Right hindlimb (tissue), 1 donor: Measurements from ENCODE around the gene SEC24B.
"Not testable (repeated sequence)": the region's sequence is repeated elsewhere in the genome, so short reads cannot be mapped to it uniquely, and the experiment has no call there.

Experiments used
- DNase-seq: peaks from one replicate; pipeline ENCODE4 v3.0.0-alpha.2; 2018

SEC24B gene

GRCh38 chr4:109434007-109434971 lies 674 bp downstream of the SEC24B start:
- DNase-seq: peak; percentile 53

DNA sequence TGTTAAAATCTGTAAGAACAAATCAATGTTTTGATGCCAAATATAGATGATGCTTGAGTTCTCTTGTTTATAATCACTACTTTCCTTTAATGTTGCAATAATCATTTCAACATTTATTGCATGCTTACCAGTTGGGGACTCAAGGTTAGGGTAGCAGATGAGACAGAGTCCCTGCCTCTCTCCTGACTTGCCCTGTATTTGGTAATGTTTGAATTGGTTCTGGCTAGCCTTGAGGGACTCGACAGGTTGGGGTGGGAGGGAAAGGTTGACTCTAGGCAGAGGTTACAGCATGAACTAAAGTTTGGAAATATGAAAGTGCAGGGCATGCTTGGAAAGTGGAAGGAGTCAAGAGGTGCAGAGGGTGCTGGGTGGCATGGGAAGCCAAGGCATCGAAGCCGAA lies 2.0 kb downstream of the SEC24B start:
- no peak for DNase-seq

DNA sequence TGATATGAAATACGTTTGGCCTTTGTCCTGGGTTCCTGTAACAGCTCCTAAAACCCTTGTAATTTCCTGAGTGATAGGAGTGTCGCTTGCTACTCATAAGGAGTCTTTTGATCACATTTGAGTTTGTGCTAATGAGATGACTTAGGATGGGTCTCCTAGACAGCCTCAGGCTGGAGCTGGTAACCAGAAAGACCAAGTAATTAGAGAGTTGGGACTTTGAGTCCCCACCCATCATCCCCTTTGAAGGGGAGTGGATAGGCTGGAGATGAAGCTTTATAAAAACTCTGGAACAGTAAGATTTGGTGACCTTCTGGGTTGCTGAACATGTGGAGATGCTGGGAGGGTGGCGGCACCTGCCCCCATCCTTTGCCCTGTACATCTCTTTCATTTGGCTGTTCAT lies 2.9 kb downstream of the SEC24B start:
- no peak for DNase-seq

DNA sequence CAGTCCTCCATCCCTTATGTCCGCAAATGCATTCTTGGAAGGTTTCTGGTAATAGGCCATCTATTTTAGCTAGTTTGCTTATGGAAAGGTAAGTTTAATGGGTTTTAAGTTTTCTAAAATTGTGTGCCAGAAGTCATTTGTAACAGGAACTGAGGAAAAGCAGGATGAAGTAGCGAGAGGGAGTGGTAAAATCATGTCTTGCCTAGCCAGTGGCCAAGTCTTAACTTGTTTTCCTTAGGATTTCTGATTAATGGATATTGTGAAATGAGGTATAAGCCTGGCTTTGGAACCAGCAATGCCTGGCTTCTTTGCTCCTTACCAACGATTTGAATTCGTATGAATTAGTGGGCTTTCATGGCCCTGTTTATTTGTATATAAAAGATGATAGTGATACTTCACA lies 7.3 kb downstream of the SEC24B start:
- DNase-seq: no peak

DNA sequence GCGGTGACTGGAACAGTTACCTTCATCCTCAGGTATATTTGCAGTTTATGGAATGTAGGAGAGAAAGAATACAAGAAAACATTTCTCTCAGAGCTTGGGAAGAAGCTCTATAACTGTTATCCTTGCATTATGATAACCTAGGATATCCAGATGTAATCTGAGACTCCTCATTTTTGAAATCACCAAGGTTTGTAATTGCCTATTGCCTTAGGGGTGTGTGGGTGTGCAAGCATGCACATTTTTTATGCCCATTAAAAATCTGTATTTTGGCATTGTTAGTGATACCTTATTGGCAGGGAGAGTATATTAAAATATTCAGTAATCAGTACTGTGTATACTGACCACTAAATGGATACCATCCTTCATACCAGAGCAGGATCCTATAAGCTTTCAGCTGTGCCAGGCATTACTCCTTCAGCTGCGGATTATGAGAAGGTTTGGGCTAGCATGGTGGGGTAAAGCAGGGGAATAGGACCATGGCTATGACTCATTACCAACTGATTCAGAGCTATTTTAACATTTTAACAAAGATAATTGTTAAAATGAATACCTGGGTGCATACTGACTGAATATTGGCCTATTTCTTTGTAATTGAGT lies 8.3 kb downstream of the SEC24B start:
- DNase-seq: no peak

GRCh38 chr4:109444182-109444844 lies 10.7 kb downstream of the SEC24B start:
- DNase-seq: no peak

DNA sequence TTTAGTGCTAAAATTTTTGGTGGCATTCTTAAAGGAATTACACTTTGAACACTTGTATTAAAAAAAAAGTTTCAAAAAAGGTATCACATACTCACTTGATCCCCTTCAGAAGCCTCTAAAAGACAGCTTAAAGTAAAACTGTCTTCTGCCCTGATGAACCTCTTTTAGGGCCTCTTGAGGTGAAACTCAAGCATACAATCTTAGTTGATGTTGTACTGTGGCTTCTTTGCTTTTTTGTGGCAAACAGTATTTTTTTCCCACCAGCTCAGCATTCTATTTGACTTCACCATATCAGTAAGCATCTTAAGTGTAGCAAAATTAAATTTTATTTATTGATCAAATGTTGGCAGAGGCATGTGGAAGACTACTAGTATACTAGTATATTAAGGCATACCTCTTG lies 13.7 kb downstream of the SEC24B start:
- no peak for DNase-seq

DNA sequence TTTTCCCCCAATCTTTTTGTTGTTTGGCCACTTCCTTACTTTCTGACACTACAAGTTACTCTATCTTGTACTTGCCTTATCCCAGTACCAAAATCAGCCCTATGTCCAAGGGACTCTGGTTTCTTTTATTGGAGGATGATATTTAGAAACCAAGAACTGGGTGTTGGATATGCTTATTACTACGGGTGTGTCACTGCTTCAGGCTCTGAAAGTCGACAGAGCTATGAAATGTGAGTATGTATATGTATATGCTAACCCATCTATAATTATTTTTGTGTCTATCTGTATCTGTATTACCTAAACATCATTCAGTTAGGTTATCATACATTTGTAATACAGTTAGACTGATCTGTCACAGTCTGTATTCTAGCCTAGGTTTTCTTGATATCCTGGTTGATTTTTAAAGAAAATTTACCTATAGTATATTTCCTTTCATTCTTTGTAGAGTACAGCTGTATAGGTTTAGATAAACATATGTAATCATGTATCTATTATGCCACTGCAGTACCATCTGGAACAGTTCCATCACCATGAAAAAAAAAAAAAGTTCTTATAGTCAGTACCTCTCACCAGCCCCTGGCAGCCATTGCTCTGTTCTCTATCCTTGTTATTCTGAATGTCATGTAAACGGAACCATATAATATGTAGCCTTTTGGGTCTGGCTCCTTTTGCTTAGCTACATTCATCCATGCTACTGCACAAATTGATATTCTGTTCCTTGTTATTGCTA lies 18.1 kb downstream of the SEC24B start:
- DNase-seq: no peak

GRCh38 chr4:109453110-109453509 lies 19.5 kb downstream of the SEC24B start:
- not testable (repeated sequence) for DNase-seq

DNA sequence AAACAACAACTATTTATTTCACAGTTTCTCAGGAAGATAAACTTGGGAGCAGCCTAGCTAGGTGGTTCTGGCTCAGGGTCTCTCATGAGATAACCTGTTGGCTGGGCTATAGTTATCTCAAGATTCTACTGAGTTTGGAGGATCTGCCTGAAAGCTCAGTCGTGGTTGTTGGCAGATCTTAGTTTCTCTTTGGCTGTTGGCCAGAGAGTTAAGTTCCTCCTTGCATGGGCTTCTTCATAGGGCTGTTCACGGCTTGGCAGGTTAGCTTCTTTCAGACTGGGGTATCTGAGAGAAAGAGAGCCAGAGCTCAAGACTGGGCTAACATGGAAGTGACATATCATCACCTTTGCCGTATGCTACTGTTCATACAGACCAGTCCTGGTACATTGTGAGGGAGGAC lies 28.7 kb downstream of the SEC24B start:
- DNase-seq: no peak

- no peak for DNase-seq
Observed at GRCh38 chr4:109462802-109463201, 29.2 kb downstream of the SEC24B start.

- DNase-seq: no peak
Observed at GRCh38 chr4:109465069-109465468, 31.5 kb downstream of the SEC24B start.

GRCh38 chr4:109469915-109470314 lies 36.3 kb downstream of the SEC24B start:
- DNase-seq: no peak

GRCh38 chr4:109472343-109472761 lies 38.7 kb downstream of the SEC24B start:
- DNase-seq: no peak

DNA sequence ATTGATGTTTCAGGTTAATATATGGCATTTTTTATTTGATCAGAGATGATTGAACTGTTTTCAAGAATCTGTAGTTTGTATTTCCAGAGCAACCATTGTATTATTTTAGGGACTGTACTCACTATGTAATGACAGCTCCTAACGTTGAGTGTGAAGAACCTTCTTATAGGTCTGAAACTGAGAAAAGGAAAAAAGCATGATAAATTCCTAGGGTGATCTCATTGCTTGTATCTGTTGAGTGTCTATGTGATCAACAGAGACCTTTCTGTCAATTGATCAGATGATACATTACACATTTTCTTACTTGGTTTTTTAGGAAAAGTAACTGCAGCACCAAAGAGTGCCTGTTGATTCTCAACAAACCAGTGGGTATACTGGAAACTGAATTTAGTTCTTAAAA lies 40.2 kb downstream of the SEC24B start:
- DNase-seq: no peak

DNA sequence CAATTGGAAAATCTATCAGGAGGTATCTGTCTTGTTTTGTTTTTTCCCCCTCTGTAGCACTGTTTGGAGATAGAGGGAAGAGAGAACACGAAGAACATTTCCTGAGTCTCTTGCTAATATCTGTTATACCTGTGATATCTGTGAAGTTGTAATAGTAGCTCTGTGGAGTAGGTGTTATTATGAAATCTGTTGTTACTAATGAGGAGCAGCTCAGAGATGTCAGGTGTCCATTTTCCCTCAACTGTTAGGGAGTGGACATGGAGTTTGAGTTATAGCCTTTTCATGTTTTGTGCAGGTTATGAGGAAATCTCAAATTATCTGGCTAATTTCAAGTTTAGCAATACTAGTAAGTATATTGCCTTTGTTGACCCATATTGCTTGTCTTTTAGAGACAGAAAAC lies 52.4 kb downstream of the SEC24B start:
- DNase-seq: no peak

- no peak for DNase-seq
Observed at GRCh38 chr4:109494563-109494962, 60.9 kb downstream of the SEC24B start.

- no peak for DNase-seq
Observed at GRCh38 chr4:109495514-109495913, 61.9 kb downstream of the SEC24B start.

- no peak for DNase-seq
Observed at GRCh38 chr4:109496875-109497274, 63.3 kb downstream of the SEC24B start.

DNA sequence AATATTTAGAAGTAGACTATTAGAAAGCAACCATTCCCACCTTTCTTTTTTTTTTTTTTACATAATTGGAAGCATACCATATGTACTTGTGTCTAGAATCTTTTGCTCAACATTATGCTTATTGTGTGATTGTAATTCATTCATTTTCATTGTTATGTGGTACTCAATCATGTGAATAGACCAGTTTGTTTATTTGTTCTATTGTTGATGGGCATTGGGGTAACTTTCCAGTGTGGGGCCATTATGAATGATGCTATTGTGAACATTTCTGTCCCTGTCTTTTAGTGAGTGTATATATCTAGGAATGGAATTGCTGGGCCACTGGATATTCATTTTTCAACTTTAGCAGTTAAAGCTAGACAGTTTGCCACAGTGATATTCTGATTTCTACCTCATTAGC lies 63.9 kb downstream of the SEC24B start:
- no peak for DNase-seq

DNA sequence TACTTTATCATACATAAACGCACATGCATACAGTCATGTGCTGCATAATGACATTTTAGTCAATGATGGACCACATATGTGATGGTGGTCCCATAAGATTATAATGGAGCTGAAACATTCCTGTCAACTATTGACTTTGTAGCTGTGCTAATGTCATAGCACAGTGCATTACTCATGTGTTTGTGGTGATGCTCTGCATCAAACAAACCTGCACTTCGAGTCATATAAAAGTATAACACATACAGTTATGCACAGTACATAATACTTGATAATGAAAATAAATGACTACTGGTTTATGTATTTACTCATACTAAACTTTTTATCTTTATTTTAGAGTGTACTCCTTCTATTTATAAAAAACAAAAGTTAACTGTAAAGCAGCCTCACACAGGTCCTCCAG lies 65.9 kb downstream of the SEC24B start:
- no peak for DNase-seq

- DNase-seq: no peak
Observed at GRCh38 chr4:109506890-109507289, 73.3 kb downstream of the SEC24B start.

GRCh38 chr4:109510687-109511086 lies 77.1 kb downstream of the SEC24B start:
- no peak for DNase-seq
